Activated naive CD4-positive, alpha-beta T cell treated with anti-CD3 and anti-CD28 coated beads, Interleukin-2, amount 10 ng/mL, durations not matched to agents 7 days and 5 days (primary cell): ENCODE measurements around the gene A2M.

Experiments
- CTCF ChIA-PET: fragments of 350-600 bp; sonication (Branson Sonifier 250); formaldehyde crosslinking; loops from one replicate; lab custom pipeline; 2021; ENCODE audit warnings: antibody characterized with exemption; lab: Charles Lee
- DNase-seq: peaks from one replicate; pipeline ENCODE4 v3.0.0-alpha.2; 2020
- H3K27ac Mint-ChIP-seq: one replicate; pipeline ENCODE4 v1.8.0; 2021; ENCODE audit warnings: mild to moderate bottlenecking, moderate library complexity, mixed read lengths
- H3K27me3 Mint-ChIP-seq: one replicate; pipeline ENCODE4 v1.8.0; 2021; ENCODE audit warnings: mild to moderate bottlenecking, mixed read lengths
- H3K36me3 Mint-ChIP-seq: one replicate; pipeline ENCODE4 v1.8.0; 2021; ENCODE audit warnings: mixed read lengths
- H3K4me1 Mint-ChIP-seq: one replicate; pipeline ENCODE4 v1.8.0; 2021; ENCODE audit warnings: mixed read lengths
- H3K4me3 Mint-ChIP-seq: one replicate; pipeline ENCODE4 v1.8.0; 2021; ENCODE audit warnings: mild to moderate bottlenecking, moderate library complexity, mixed read lengths
- H3K9me3 Mint-ChIP-seq: one replicate; pipeline ENCODE4 v1.8.0; 2021; ENCODE audit warnings: mixed read lengths

The A2M gene

DNA sequence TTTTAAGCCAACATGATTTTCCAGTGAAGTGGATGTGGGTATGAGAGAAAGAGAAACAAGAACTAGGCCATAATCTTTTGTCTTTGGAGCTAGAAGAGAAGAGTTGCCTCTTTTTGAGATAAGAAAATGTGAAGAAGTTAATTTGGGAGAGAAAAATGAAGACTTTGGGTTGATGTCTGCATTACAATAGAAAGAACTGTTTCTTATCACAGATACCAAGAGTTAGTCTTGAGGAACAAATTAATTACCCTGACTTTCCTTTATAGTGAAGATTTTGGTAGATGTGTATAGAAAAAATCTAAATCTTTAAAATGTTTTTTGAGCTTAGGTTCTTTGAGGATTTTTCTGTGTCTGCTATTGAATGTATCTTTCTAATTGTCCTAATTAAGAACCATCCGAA, 4.2 kb downstream of the A2M start:
- no peak for DNase-seq
- Mint-ChIP-seq H3K36me3 (no peaks in the 10 kb centered on the region), H3K4me1 (peaks cover 8% of the 10 kb centered on the region), H3K27me3 (no peaks in the 10 kb centered on the region), H3K27ac (no peak overlapping the region), H3K9me3 (no peaks in the 10 kb centered on the region), H3K4me3 (no peak overlapping the region)
- CTCF ChIA-PET, result no interaction called here

DNA sequence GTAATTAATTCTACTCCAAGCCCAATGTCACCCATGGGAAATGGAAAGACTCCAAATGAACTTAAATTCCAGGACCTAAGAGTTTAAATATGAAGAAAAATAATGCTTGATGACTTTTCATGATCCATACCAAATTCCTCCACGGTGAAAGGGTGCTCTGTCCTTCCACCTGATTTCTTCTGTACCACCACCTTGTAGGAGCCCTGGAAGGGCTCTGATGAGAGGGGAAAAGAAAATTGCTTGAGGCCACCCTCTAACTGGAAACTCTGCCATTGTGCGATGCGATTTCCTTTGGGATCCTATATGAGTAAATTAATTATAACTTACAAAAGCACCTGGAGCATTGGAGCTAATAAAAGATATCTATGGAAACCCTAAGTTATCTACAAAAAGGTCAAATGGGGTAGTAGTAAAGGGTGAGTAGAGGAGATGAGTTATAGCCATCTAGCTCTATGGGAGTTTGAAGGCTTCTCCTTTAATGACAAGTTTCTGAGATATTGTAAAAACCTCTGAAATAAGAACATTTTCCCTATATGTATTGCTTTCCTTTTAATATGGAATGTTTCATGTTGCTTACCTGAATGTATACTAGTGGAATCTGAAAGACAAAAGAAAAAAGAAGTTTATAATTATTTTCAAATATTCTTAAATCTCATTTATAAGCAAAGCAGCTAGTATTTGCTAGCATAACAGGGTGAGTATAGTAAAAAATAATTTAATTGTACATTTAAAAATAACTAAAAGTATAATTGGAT, 5.8 kb downstream of the A2M start:
- Mint-ChIP-seq H3K27me3 (no peaks in the 10 kb centered on the region), H3K4me3 (no peak overlapping the region)
- CTCF ChIA-PET, result no interaction called here

DNA sequence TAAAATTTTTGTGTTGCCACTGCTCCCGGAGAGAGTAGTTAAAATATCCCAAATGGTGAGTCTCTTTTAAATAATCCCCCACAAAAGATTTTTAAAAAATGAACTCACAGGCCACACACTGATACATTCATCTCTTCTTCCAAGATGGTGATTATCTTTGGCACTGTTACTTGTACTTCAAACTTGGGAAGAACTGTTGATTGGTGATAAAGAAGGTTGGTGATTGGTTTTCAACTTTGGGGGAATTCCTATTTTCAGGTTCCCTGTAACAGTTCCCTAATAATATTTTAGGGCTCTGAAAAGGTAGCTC, 6.6 kb downstream of the A2M start:
- Mint-ChIP-seq H3K36me3 (no peaks in the 10 kb centered on the region), H3K27ac (no peak overlapping the region), H3K4me3 (no peak overlapping the region), H3K4me1 (no peaks in the 10 kb centered on the region), H3K9me3 (no peaks in the 10 kb centered on the region), H3K27me3 (no peaks in the 10 kb centered on the region)
- no peak for DNase-seq
- CTCF ChIA-PET, result no interaction called here

More for the DNA sequence above, 5.8 kb downstream of the A2M start:
- Mint-ChIP-seq H3K27ac (no peak overlapping the region), H3K36me3 (no peaks in the 10 kb centered on the region), H3K9me3 (no peaks in the 10 kb centered on the region), H3K4me1 (no peaks in the 10 kb centered on the region)
- no peak for DNase-seq

DNA sequence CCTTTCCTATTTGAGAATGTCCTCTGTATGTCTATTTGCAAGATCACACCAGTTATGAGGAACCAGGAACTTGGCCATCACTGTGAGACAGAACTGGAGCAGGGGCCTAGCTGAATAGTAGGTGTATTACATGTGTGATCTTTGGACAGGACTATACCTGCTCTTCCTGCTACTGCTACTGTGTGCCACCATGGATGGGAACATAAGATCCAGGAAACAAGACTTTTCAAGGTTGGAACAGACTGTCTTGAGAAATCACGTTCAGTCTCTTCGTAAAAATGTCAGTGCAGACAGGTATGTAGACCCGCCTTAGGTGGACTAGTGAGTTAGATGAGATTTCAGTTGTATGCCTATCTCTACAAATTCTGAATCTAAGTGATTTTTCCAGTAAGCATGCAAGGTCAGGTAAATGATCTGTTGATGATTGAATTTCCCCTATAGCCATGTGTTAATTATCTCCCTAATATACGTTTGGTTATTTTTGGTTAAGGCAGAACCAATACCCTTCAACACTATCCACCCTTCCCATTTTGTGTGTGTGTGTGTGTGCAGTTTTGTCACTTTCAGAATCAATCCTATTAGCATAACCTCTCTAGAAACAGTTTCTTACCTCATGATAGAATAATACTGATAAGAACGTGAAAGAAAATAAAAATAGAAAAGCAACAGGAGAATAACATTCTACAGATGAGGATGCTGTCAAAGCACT, 7.1 kb downstream of the A2M start:
- no peak overlapping the region for H3K4me3 Mint-ChIP-seq
- no peak overlapping the region for H3K27ac Mint-ChIP-seq
- CTCF ChIA-PET, result no interaction called here
- no peaks in the 10 kb centered on the region for H3K9me3 Mint-ChIP-seq
- no peak for DNase-seq
- no peaks in the 10 kb centered on the region for H3K4me1 Mint-ChIP-seq
- H3K36me3 Mint-ChIP-seq, result no peaks in the 10 kb centered on the region
- H3K27me3 Mint-ChIP-seq, result no peaks in the 10 kb centered on the region

DNA sequence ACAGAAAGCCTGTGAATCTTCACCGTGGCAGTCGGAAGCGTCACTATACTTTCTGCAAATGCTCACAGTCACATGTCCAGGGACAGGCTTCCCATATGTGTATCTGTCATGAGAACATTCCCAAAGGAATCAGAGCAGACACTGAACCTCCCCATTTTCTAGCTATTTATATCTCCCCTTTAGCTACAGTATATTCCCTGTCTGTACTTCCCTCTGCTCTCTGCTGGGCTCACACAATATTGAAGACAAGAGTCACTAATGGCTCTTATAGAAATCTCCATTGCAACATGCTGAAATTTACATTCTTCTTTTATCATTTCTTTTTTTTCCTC, 8.2 kb downstream of the A2M start:
- Mint-ChIP-seq H3K4me3 (no peak overlapping the region), H3K9me3 (no peaks in the 10 kb centered on the region), H3K36me3 (no peaks in the 10 kb centered on the region), H3K4me1 (no peaks in the 10 kb centered on the region), H3K27me3 (no peaks in the 10 kb centered on the region), H3K27ac (no peak overlapping the region)
- CTCF ChIA-PET, result no interaction called here
- no peak for DNase-seq

DNA sequence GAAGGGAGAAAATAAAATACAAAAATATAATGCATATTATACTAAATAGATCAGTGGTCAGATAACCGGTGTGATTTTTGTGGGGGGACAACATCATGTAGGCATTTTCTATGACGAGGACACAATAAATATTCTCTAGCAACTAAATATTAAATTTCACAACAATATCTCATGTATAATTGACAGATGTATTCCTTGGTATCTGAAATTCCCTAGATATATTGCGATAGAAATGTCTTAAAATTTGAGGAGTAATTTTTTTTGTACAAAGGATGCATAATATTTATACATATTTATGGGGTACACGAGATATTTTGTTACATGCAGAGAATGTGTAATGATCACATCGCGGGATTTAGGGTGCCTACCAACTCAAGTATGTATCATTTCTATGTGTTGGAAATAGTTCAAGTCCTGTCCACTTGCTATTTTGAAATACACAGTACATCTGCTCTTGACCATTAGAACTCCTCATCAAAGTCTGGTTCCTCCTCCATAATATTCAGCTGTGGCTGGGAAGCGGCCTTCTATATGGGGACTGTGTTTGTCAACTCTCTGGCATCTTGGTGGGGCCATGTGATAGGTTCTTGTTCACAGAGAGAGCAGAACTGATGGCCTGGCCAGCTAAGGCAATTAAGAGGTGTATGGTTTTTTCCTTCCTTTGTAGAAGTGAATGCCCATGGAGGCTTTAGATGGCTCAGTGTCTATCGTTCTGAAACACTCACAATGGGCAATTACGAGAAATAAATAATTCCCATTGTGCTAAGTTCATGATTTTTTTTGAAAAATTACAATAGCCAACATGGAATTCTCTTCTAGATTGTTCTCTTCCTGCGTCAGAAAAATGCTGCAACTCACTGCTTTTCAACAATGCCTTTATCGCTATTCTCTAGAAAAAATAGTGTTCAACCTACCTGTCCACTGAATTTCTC, 8.8 kb downstream of the A2M start:
- Mint-ChIP-seq H3K36me3 (no peaks in the 10 kb centered on the region), H3K27ac (no peak overlapping the region), H3K4me1 (no peaks in the 10 kb centered on the region), H3K9me3 (no peaks in the 10 kb centered on the region), H3K4me3 (no peak overlapping the region), H3K27me3 (no peaks in the 10 kb centered on the region)
- DNase-seq, result no peak
- CTCF ChIA-PET, result no interaction called here

DNA sequence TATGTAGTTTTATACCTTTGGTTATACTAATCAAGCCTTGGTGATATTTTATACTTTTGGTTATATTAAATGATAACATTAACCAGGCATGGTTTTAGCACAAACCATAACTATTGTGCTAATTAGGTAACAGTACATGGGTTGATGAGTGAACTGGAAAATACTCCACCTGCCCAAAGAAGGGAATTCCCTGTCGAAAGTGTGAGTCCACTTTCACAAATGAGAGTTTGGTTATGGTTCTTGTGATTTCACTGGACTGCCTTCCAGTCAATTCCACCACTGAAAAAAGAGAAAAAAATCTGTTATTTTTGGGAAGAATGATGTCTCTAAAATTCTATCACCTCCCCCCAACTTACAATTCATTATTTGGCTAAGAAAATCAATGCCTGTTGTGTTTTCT, 9.7 kb downstream of the A2M start:
- H3K4me3 Mint-ChIP-seq, result no peak overlapping the region
- CTCF ChIA-PET, result no interaction called here
- no peaks in the 10 kb centered on the region for H3K36me3 Mint-ChIP-seq
- H3K27ac Mint-ChIP-seq, result no peak overlapping the region
- no peak for DNase-seq
- H3K9me3 Mint-ChIP-seq, result no peaks in the 10 kb centered on the region
- no peaks in the 10 kb centered on the region for H3K4me1 Mint-ChIP-seq
- no peaks in the 10 kb centered on the region for H3K27me3 Mint-ChIP-seq

DNA sequence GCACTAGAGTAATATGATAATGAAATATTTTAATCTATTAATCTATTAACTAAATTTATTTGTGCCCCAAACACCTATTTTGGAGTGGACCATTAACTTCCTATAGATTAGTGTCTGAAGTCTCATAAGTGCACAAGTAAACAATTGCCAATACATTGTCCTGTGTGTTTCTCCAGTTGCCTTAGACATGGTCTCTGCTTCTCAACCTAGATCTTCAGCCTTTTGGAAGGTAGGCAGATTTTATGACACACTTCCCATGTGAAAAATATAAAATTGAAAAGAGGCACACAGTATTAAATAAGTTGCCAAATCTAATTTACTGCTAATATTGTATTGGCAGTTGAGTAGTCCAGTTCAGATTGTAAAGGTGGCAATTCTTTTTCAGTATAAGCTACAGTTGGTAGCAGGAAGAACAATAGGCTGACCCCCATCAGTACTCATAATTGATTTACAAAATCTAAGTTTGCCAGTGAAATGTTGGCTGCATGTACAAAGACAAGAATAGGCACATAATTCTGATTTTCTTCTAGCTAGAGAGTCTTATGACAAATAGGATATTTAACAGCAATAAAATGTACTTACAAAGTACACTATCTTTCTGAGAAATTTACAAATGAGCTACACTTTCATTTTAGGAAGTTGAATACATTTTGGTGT, 10.8 kb downstream of the A2M start:
- Mint-ChIP-seq H3K27ac (no peak overlapping the region), H3K27me3 (no peaks in the 10 kb centered on the region), H3K36me3 (no peaks in the 10 kb centered on the region), H3K4me1 (no peaks in the 10 kb centered on the region), H3K4me3 (no peak overlapping the region), H3K9me3 (no peaks in the 10 kb centered on the region)
- no peak for DNase-seq
- CTCF ChIA-PET, result no interaction called here

DNA sequence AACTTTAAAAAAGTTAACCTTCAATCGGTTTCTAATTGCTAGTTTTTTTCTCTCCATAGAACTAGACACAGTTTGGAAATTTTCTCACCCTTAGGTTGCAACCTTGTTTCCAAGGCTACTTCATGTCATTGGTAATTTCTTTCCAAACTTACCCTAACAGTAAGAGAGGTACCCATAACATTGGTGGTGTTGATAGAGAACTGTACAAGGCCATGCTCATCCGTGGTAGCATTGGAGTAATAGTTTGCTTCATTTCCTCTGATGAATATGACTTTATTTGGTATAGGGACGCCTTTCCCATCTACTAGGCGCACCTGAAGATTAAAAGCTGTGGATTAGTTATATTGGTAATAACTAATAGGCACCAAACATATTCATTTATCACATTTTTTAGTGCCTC, 11.6 kb downstream of the A2M start:
- Mint-ChIP-seq H3K4me1 (no peaks in the 10 kb centered on the region), H3K36me3 (no peaks in the 10 kb centered on the region), H3K27me3 (no peaks in the 10 kb centered on the region), H3K27ac (no peak overlapping the region), H3K9me3 (no peaks in the 10 kb centered on the region), H3K4me3 (no peak overlapping the region)
- CTCF ChIA-PET, result no interaction called here
- DNase-seq, result no peak

DNA sequence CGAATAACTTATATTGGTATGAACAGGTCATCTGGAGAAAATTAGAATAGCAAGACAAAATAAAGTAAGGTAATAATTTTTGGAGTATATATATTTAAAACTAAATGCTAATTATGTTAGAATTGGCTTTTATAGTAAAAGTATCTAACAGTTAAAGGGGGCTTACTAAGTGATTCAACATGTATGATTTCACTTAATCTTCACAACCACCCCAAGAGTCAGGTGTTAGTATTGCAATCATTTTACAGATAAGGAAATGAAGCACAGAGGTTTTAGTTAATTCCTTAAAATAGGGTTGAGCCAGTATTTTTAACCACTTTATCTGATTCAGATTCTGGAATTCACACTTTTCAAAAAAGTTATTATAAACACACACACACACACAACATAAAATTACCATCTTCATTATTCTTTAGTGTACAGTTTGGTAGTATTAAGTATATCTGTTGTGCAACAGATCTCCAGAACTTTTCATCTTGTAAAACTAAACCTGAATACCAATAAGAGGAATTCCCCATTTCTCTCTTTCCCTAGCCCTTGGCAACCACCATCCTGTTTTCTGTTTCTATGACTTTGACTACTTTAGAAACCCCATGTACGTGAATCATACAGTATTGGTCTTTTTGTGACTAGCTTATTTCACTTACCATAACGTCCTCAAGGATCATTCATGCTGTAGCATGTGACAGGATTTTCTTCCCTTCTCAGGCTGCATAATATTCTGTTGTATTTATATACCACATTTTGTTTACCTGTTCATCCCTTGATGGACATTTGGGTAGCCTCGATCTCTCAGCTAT, 12.5 kb downstream of the A2M start:
- no peaks in the 10 kb centered on the region for H3K36me3 Mint-ChIP-seq
- no peaks in the 10 kb centered on the region for H3K9me3 Mint-ChIP-seq
- H3K4me3 Mint-ChIP-seq, result no peak overlapping the region
- CTCF ChIA-PET, result interaction anchor here (0.6 kb wide), 1 partner anchor 398 kb away, joined by 3 read pairs; no protein-coding TSS in a partner anchor
- H3K4me1 Mint-ChIP-seq, result no peaks in the 10 kb centered on the region
- no peak overlapping the region for H3K27ac Mint-ChIP-seq
- H3K27me3 Mint-ChIP-seq, result no peaks in the 10 kb centered on the region
- DNase-seq, result no peak

DNA sequence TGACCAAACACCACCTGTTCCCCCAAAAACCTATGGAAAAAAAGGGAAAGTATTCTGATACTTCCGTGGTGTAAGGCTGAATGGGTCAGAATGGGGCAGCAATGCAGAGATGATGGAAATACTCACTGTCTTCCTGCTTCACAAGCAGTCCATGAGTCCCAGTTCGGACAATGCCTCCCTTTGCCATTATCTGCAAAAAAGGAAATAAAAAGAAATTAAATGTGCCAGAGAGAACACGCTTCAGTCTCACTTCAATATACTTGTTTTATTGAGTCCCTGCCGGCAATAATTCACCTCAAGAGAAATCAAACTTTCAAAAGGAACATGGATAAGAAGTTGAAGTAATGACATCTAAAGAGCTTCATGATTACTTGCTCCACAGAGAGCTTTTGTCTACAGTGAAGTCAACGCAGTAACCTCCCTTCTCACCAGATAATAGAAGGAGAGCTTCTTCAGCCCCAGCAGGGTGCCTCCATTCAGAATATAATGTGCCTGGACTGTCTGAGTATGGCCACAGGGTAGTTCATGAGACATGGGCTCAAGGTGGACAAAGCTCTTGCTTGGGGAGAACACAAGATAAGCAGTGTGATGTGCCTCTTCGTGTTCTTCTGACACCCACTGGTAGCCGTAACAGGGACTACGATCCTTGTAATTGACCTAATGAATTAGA, 14.6 kb downstream of the A2M start:
- no peaks in the 10 kb centered on the region for H3K27me3 Mint-ChIP-seq
- no peaks in the 10 kb centered on the region for H3K4me1 Mint-ChIP-seq
- CTCF ChIA-PET, result interaction anchor here (1.5 kb wide), 1 partner anchor 51 kb away, joined by 4 read pairs; no protein-coding TSS in a partner anchor
- H3K9me3 Mint-ChIP-seq, result no peaks in the 10 kb centered on the region
- H3K4me3 Mint-ChIP-seq, result no peak overlapping the region
- DNase-seq, result no peak
- H3K36me3 Mint-ChIP-seq, result no peaks in the 10 kb centered on the region
- no peak overlapping the region for H3K27ac Mint-ChIP-seq

DNA sequence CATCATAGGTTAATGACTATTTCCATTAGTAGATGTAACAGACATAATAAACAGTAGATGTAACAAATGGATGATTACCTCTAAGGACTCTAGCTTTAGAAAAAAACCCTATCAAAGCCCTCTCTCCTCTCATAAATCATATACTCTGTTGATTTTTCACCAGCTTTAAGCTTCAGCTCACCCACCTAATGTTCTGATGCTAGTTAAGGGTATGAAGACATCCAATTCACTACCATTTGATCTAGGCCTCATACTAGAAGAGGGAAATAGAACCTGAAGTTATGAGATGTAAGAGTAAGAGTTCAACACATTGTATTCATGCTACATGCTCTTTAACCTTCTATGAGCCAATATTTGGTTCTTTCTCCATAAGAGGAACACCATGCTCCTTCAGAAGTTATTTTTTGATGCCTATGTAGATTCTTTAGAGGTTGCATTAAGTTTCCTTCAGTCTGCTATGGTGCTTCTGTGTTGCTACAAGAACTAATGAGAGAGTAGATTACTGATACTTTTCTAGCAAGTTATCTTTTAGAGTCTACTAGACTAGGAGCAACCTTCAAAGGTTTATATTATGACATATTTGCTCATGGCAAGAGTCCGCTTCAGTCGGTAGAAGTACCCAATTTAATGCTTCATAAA, 16.0 kb downstream of the A2M start:
- Mint-ChIP-seq H3K4me3 (no peak overlapping the region), H3K36me3 (no peaks in the 10 kb centered on the region), H3K27me3 (no peaks in the 10 kb centered on the region), H3K4me1 (no peaks in the 10 kb centered on the region), H3K9me3 (no peaks in the 10 kb centered on the region), H3K27ac (no peak overlapping the region)
- no peak for DNase-seq
- CTCF ChIA-PET, result no interaction called here
